IPS-15b (cell line): ENCODE measurements around the gene LMF1.

ENCODE experiments used
- H3K27me3 ChIP-seq: one replicate; pipeline ENCODE4 v1.6.1; 2013; ENCODE audit warnings: low read length; ENCODE audit not compliant: control insufficient read depth, insufficient read depth
- H3K36me3 ChIP-seq: one replicate; pipeline ENCODE4 v1.6.1; 2013; ENCODE audit warnings: low read length; ENCODE audit not compliant: control insufficient read depth, insufficient read depth
- H3K4me1 ChIP-seq: one replicate; pipeline ENCODE4 v1.6.1; 2013; ENCODE audit warnings: mild to moderate bottlenecking, low read length; ENCODE audit not compliant: control insufficient read depth, insufficient read depth
- H3K4me3 ChIP-seq: one replicate; pipeline ENCODE4 v1.5.1; 2013; ENCODE audit warnings: low read depth, low read length
- H3K9ac ChIP-seq: one replicate; pipeline ENCODE4 v1.6.1; 2013; ENCODE audit warnings: low read depth, mild to moderate bottlenecking, low read length
- H3K9me3 ChIP-seq: one replicate; pipeline ENCODE4 v1.6.1; 2013; ENCODE audit warnings: mild to moderate bottlenecking, low read length; ENCODE audit not compliant: control insufficient read depth, insufficient read depth

Gene LMF1

GRCh38 chr16:898761-899682, 71.8 kb downstream of the LMF1 start:
- Histone ChIP-seq H3K9me3 (no peaks in the 10 kb centered on the region), H3K9ac (no peak overlapping the region), H3K27me3 (no peaks in the 10 kb centered on the region), H3K36me3 (no peaks in the 10 kb centered on the region), H3K4me3 (no peak overlapping the region), H3K4me1 (no peaks in the 10 kb centered on the region)

- Histone ChIP-seq H3K4me1 (no peaks in the 10 kb centered on the region), H3K36me3 (no peaks in the 10 kb centered on the region), H3K4me3 (no peak overlapping the region), H3K9ac (no peak overlapping the region), H3K27me3 (no peaks in the 10 kb centered on the region), H3K9me3 (no peaks in the 10 kb centered on the region)
These were observed 72.6 kb downstream of the LMF1 start for GRCh38 chr16:898216-898615.

- no peak overlapping the region for H3K9ac ChIP-seq
- H3K36me3 ChIP-seq, result no peaks in the 10 kb centered on the region
- no peaks in the 10 kb centered on the region for H3K9me3 ChIP-seq
- no peaks in the 10 kb centered on the region for H3K4me1 ChIP-seq
- H3K4me3 ChIP-seq, result no peak overlapping the region
- H3K27me3 ChIP-seq, result no peaks in the 10 kb centered on the region
These were observed 73.1 kb downstream of the LMF1 start for GRCh38 chr16:897701-898100.

GRCh38 chr16:897200-897543, 73.6 kb downstream of the LMF1 start:
- no peak overlapping the region for H3K4me3 ChIP-seq
- H3K9me3 ChIP-seq, result no peaks in the 10 kb centered on the region
- H3K36me3 ChIP-seq, result no peaks in the 10 kb centered on the region
- H3K27me3 ChIP-seq, result no peaks in the 10 kb centered on the region
- H3K9ac ChIP-seq, result no peak overlapping the region
- no peaks in the 10 kb centered on the region for H3K4me1 ChIP-seq

GRCh38 chr16:896261-897199, 74.3 kb downstream of the LMF1 start:
- Histone ChIP-seq H3K9ac (no peak overlapping the region), H3K4me3 (no peak overlapping the region), H3K36me3 (no peaks in the 10 kb centered on the region), H3K9me3 (no peaks in the 10 kb centered on the region), H3K4me1 (no peaks in the 10 kb centered on the region), H3K27me3 (no peaks in the 10 kb centered on the region)

GRCh38 chr16:895371-895770, 75.4 kb downstream of the LMF1 start:
- H3K27me3 ChIP-seq, result no peaks in the 10 kb centered on the region
- H3K36me3 ChIP-seq, result no peaks in the 10 kb centered on the region
- no peaks in the 10 kb centered on the region for H3K4me1 ChIP-seq
- H3K9me3 ChIP-seq, result no peaks in the 10 kb centered on the region
- H3K4me3 ChIP-seq, result no peak overlapping the region
- no peak overlapping the region for H3K9ac ChIP-seq

GRCh38 chr16:894841-895240, 75.9 kb downstream of the LMF1 start:
- H3K4me1 ChIP-seq, result no peaks in the 10 kb centered on the region
- no peak overlapping the region for H3K4me3 ChIP-seq
- H3K36me3 ChIP-seq, result no peaks in the 10 kb centered on the region
- H3K9me3 ChIP-seq, result no peaks in the 10 kb centered on the region
- H3K27me3 ChIP-seq, result no peaks in the 10 kb centered on the region
- H3K9ac ChIP-seq, result no peak overlapping the region

- Histone ChIP-seq H3K36me3 (no peaks in the 10 kb centered on the region), H3K27me3 (no peaks in the 10 kb centered on the region), H3K9ac (no peak overlapping the region), H3K4me1 (no peaks in the 10 kb centered on the region), H3K9me3 (no peaks in the 10 kb centered on the region), H3K4me3 (no peak overlapping the region)
These were observed 76.6 kb downstream of the LMF1 start for GRCh38 chr16:894136-894535.

- no peaks in the 10 kb centered on the region for H3K36me3 ChIP-seq
- no peaks in the 10 kb centered on the region for H3K4me1 ChIP-seq
These were observed 77.4 kb downstream of the LMF1 start for GRCh38 chr16:893360-893759.

GRCh38 chr16:892536-893255, 78.1 kb downstream of the LMF1 start:
- H3K27me3 ChIP-seq, result no peaks in the 10 kb centered on the region
- H3K9ac ChIP-seq, result no peak overlapping the region
- H3K4me3 ChIP-seq, result no peak overlapping the region
- no peaks in the 10 kb centered on the region for H3K9me3 ChIP-seq
- H3K36me3 ChIP-seq, result no peaks in the 10 kb centered on the region
- no peaks in the 10 kb centered on the region for H3K4me1 ChIP-seq

More at GRCh38 chr16:893360-893759, 77.4 kb downstream of the LMF1 start:
- H3K27me3 ChIP-seq, result no peaks in the 10 kb centered on the region
- H3K9ac ChIP-seq, result no peak overlapping the region
- H3K4me3 ChIP-seq, result no peak overlapping the region
- H3K9me3 ChIP-seq, result no peaks in the 10 kb centered on the region

GRCh38 chr16:892006-892405, 78.8 kb downstream of the LMF1 start:
- H3K36me3 ChIP-seq, result no peaks in the 10 kb centered on the region
- H3K9me3 ChIP-seq, result no peaks in the 10 kb centered on the region
- H3K4me3 ChIP-seq, result no peak overlapping the region
- no peaks in the 10 kb centered on the region for H3K27me3 ChIP-seq
- H3K9ac ChIP-seq, result no peak overlapping the region
- H3K4me1 ChIP-seq, result no peaks in the 10 kb centered on the region
